B cell (primary cell): ENCODE measurements around the gene TBC1D2. TPM values are rescaled to one million over a fixed set of nuclear protein-coding genes. Genes with fewer than 3 reads are reported as not detected.

ENCODE experiments used
- ATAC-seq: fragments of 200-7000 bp; cut with Tn5 transposase; one replicate; pipeline ENCODE4 v1.10.0; 2021; ENCODE audit warnings: low read depth, mild to moderate bottlenecking, moderate number of reproducible peaks, moderate library complexity
- CTCF ChIA-PET: fragments of 350-600 bp; sonication (Branson Sonifier 250); formaldehyde crosslinking; loops from one replicate; lab custom pipeline; 2021; ENCODE audit warnings: antibody characterized with exemption, inconsistent platforms; lab: Charles Lee
- POLR2A ChIA-PET: fragments of 350-600 bp; sonication (Branson Sonifier 250); formaldehyde crosslinking; loops from one replicate; lab custom pipeline; 2021; ENCODE audit warnings: antibody characterized with exemption; lab: Charles Lee
- DNase-seq: peaks from one replicate; pipeline ENCODE4 v3.0.0; 2013
- H2AFZ ChIP-seq: 2 replicates; pipeline ENCODE4 v1.6.1; 2012; ENCODE audit warnings: mild to moderate bottlenecking, low read depth, low read length; ENCODE audit not compliant: insufficient read depth, poor library complexity, severe bottlenecking
- H3K27ac ChIP-seq, 2 donors: 1 replicate in 1 of 2; 2 replicates in 1 of 2; pipeline ENCODE4 v1.5.1; 2012 to 2013; ENCODE audit warnings: low read length in 2 of 2, mild to moderate bottlenecking in 2 of 2, moderate library complexity in 1 of 2
- H3K27me3 ChIP-seq, 4 experiments: fragments of 200-600 bp in 1 of 4; sonication (generic) in 1 of 4; replicated peaks in 1 of 4; 1 replicate in 2 of 4; 2 replicates in 2 of 4; pipeline versions ENCODE4 v1.6.1 to v1.7.0; 2013 to 2016; ENCODE audit warnings: low read length in 3 of 4, mild to moderate bottlenecking in 2 of 4, mixed read lengths in 1 of 4, moderate library complexity in 1 of 4; ENCODE audit not compliant: insufficient read depth in 4 of 4, control insufficient read depth in 3 of 4; ENCODE audit errors: control extremely low read depth in 1 of 4
- H3K36me3 ChIP-seq, 2 experiments: replicated peaks in 1 of 2; 1 replicate in 1 of 2; 2 replicates in 1 of 2; pipeline versions ENCODE4 v1.6.1 to v1.7.1; 2013; ENCODE audit warnings: low read length in 1 of 2; ENCODE audit not compliant: insufficient read depth in 2 of 2, control insufficient read depth in 1 of 2; ENCODE audit errors: control extremely low read depth in 1 of 2, extremely low read depth in 1 of 2
- H3K4me1 ChIP-seq, 2 donors: fragments of 200-600 bp in 1 of 2; sonication (generic) in 1 of 2; 1 replicate in 1 of 2; 2 replicates in 1 of 2; pipeline versions ENCODE4 v1.5.1 to v1.6.1; 2013 to 2017; ENCODE audit warnings: low read length in 2 of 2; ENCODE audit not compliant: control insufficient read depth in 2 of 2, insufficient read depth in 2 of 2
- H3K4me2 ChIP-seq: replicated peaks from 2 replicates; pipeline ENCODE3; 2012; ENCODE audit warnings: mild to moderate bottlenecking, low read depth, low read length; ENCODE audit not compliant: poor library complexity, severe bottlenecking
- H3K4me3 ChIP-seq, 5 experiments: fragments of 200-600 bp in 1 of 5; sonication (generic) in 1 of 5; 1 replicate in 3 of 5; 2 replicates in 2 of 5; pipeline versions ENCODE4 v1.5.1 to v1.7.0; 2011 to 2016; ENCODE audit warnings: low read length in 4 of 5, mild to moderate bottlenecking in 4 of 5, low read depth in 2 of 5, control low read depth in 1 of 5, moderate library complexity in 1 of 5; ENCODE audit not compliant: insufficient read depth in 1 of 5; ENCODE audit errors: control extremely low read depth in 1 of 5, extremely low read depth in 1 of 5
- H3K79me2 ChIP-seq: fragments of 200-600 bp; sonication (generic); one replicate; pipeline ENCODE4 v1.6.0; 2016; ENCODE audit warnings: low read length; ENCODE audit not compliant: control insufficient read depth, insufficient read depth
- H3K9ac ChIP-seq: fragments of 200-600 bp; sonication (generic); 2 replicates; pipeline ENCODE4 v1.6.1; 2017; ENCODE audit warnings: mild to moderate bottlenecking, low read length, moderate library complexity
- H3K9me3 ChIP-seq, 3 donors: one replicate each; pipeline versions ENCODE4 v1.6.1 to v1.7.1; 2013; ENCODE audit warnings: low read length in 2 of 3; ENCODE audit not compliant: control insufficient read depth in 2 of 3, insufficient read depth in 1 of 3; ENCODE audit errors: control extremely low read depth in 1 of 3
- H4K20me1 ChIP-seq: 2 replicates; pipeline ENCODE4 v1.6.0; 2012; ENCODE audit warnings: mild to moderate bottlenecking, low read length; ENCODE audit not compliant: insufficient read depth, control insufficient read depth, poor library complexity, severe bottlenecking
- H3K27ac Mint-ChIP-seq: one replicate; pipeline ENCODE4 v1.8.0; 2021; ENCODE audit warnings: mixed read lengths
- H3K27me3 Mint-ChIP-seq: one replicate; pipeline ENCODE4 v1.8.0; 2021; ENCODE audit warnings: mixed read lengths
- H3K4me1 Mint-ChIP-seq: one replicate; pipeline ENCODE4 v1.8.0; 2021; ENCODE audit warnings: mixed read lengths
- H3K4me3 Mint-ChIP-seq: one replicate; pipeline ENCODE4 v1.8.0; 2021; ENCODE audit warnings: mixed read lengths
- H3K9me3 Mint-ChIP-seq: one replicate; pipeline ENCODE4 v1.8.0; 2022; ENCODE audit warnings: mixed read lengths; ENCODE audit not compliant: insufficient read depth
- CTCF ChIP-seq: fragments of 200-600 bp; IDR thresholded peaks from one replicate; pipeline ENCODE4 v1.8.0; 2022; ENCODE audit warnings: antibody characterized with exemption, mild to moderate bottlenecking
- EZH2 ChIP-seq: IDR thresholded peaks from 2 replicates; pipeline ENCODE4 v1.6.1; 2012; ENCODE audit warnings: borderline replicate concordance, low read depth, mild to moderate bottlenecking, moderate library complexity, low read length; ENCODE audit not compliant: insufficient read depth, poor library complexity, severe bottlenecking
- WGBS: methylation state at CpG from one replicate; pipeline ENCODE4 v1.1.5; 2013; ENCODE audit warnings: missing lambda C conversion rate; ENCODE audit not compliant: insufficient coverage; 5-methylcytosine and 5-hydroxymethylcytosine counted together
- intact Hi-C: fragments of 100-400 bp; cut with micrococcal nuclease; formaldehyde crosslinking; loops from one replicate; pipeline ENCODE4 v1.10.0; 2022
- polyA plus RNA-seq: library from polyadenylated mRNA; depleted of rRNA; stranded (reverse); fragments of >200 nt; gene quantifications from 2 replicates; pipeline ENCODE4 v1.2.3, GENCODE V29; 2012
- total RNA-seq, 2 donors: library from RNA; stranded (reverse); fragments of 120-200 nt in 1 of 2; gene quantifications; 1 replicate in 1 of 2; 2 replicates in 1 of 2; pipeline versions ENCODE4 v1.2.3 to v1.2.4, GENCODE V29; 2013 to 2022

The TBC1D2 gene
- total and polyA plus RNA-seq, 2 donors (not counting 1 experiment from before 2014, with no cell fraction given), result 5.0 to 5.3 TPM

GRCh38 chr9:98254228-98255060 is 1.0 kb downstream of the TBC1D2 start:
- CTCF ChIA-PET, result interaction anchor here (0.9 to 7.9 kb wide), 11 partner anchors 9 to 521 kb away, joined by 3 to 46 read pairs (median 6); partner anchors contain the start of genes TRIM14 and TRMO
- WGBS, result 64% methylated on average over 3 of the region's 5 CpGs
- H3K27me3 Mint-ChIP-seq, result no peaks in the 10 kb centered on the region
- Histone ChIP-seq H3K79me2 (peaks cover 7% of the 10 kb centered on the region), H3K4me1 (peaks cover 11 to 21% of the 10 kb centered on the region in 2 donors), H3K27ac (no peak overlapping the region), H3K9me3 (no peaks in the 10 kb centered on the region), H3K4me3 (peak overlapping the region; percentile 57 to 98 (median 93)), H3K9ac (peak overlapping the region; percentile 88), H3K36me3 (no peaks in the 10 kb centered on the region), H2AFZ (peak overlapping the region; percentile 99), H4K20me1 (no peaks in the 10 kb centered on the region), H3K4me2 (peak overlapping the region; percentile 93), H3K27me3 (no peaks in the 10 kb centered on the region)
- H3K4me1 Mint-ChIP-seq, result peaks cover 15% of the 10 kb centered on the region
- ATAC-seq (no peak), DNase-seq (peak; percentile 14)
- intact Hi-C loops, result loop anchor here (1.0 to 5.0 kb wide), 9 partner anchors 62 to 842 kb away; partner anchors contain the start of genes ANP32B, CORO2A, NANS and TDRD7
- H3K4me3 Mint-ChIP-seq, result peak overlapping the region; percentile 98
- POLR2A ChIA-PET, result interaction anchor here (1.0 to 3.1 kb wide), 6 partner anchors 153 to 332 kb away, joined by 3 to 14 read pairs (median 12); partner anchors contain the start of genes ANP32B, NANS and TRMO
- H3K9me3 Mint-ChIP-seq, result no peaks in the 10 kb centered on the region
- TF ChIP-seq CTCF (no peak), EZH2 (no peak)
- H3K27ac Mint-ChIP-seq, result peak overlapping the region; percentile 100

GRCh38 chr9:98253565-98253964 is 1.9 kb downstream of the TBC1D2 start:
- TF ChIP-seq CTCF (no peak), EZH2 (no peak)
- ChIA-PET POLR2A (no interaction called here), CTCF (interaction anchor here (7.9 kb wide), 1 partner anchor 180 kb away, joined by 46 read pairs; no protein-coding TSS in a partner anchor)
- intact Hi-C loops, result no loop called here
- no peak overlapping the region for H2AFZ ChIP-seq
- H3K27me3 ChIP-seq, result no peaks in the 10 kb centered on the region
- no peaks in the 10 kb centered on the region for H4K20me1 ChIP-seq
- H3K79me2 ChIP-seq, result peaks cover 7% of the 10 kb centered on the region
- no peaks in the 10 kb centered on the region for H3K27me3 Mint-ChIP-seq
- DNase-seq (no peak), ATAC-seq (no peak)
- H3K4me3 ChIP-seq, result no peak overlapping the region
- 82% methylated on average over 2 of the region's 3 CpGs for WGBS
- peaks cover 15 to 27% of the 10 kb centered on the region in 2 donors for H3K4me1 ChIP-seq
- no peak overlapping the region for H3K27ac Mint-ChIP-seq
- no peaks in the 10 kb centered on the region for H3K36me3 ChIP-seq
- H3K9ac ChIP-seq, result no peak overlapping the region
- H3K9me3 ChIP-seq, result no peaks in the 10 kb centered on the region
- no peaks in the 10 kb centered on the region for H3K9me3 Mint-ChIP-seq
- no peak overlapping the region for H3K4me2 ChIP-seq
- no peak overlapping the region for H3K27ac ChIP-seq
- H3K4me1 Mint-ChIP-seq, result peaks cover 21% of the 10 kb centered on the region
- H3K4me3 Mint-ChIP-seq, result no peak overlapping the region
